Transverse colon (tissue), 4 donors: ENCODE results near the gene TMEM266.

Experiments
- CTCF ChIP-seq, 5 experiments: fragments of 200-600 bp in 3 of 5; fragments of 450-650 bp in 2 of 5; sonication (generic) in 3 of 5; IDR thresholded peaks; 1 replicate in 2 of 5; 2 replicates in 3 of 5; pipeline ENCODE4 v1.5.1; 2016 to 2017; ENCODE audit warnings: antibody characterized with exemption in 5 of 5, inconsistent platforms in 3 of 5, mild to moderate bottlenecking in 2 of 5, moderate library complexity in 1 of 5
- EP300 ChIP-seq: sonication (generic); formaldehyde crosslinking; IDR thresholded peaks from one replicate; pipeline ENCODE4 v1.6.1; 2017; ENCODE audit warnings: antibody characterized with exemption, low read depth
- POLR2A ChIP-seq: fragments of 450-650 bp; IDR thresholded peaks from one replicate; pipeline ENCODE4 v1.6.1; 2016; ENCODE audit warnings: antibody characterized with exemption, mild to moderate bottlenecking, moderate library complexity
- POLR2AphosphoS5 ChIP-seq, 3 donors: sonication (generic); formaldehyde crosslinking; IDR thresholded peaks; one replicate each; pipeline ENCODE4 v1.6.1; 2016; ENCODE audit warnings: antibody characterized with exemption in 3 of 3

GRCh38 chr15:76101655-76102054, 41.9 kb downstream of the TMEM266 start:
- TF ChIP-seq CTCF (IDR thresholded peaks at IDR 0.05) (no peak), POLR2AphosphoS5 (IDR thresholded peaks at IDR 0.05) (no peak), POLR2A (no peak), EP300 (no peak)
